ENCODE data around the gene PPP6R3.

PPP6R3 gene

DNA sequence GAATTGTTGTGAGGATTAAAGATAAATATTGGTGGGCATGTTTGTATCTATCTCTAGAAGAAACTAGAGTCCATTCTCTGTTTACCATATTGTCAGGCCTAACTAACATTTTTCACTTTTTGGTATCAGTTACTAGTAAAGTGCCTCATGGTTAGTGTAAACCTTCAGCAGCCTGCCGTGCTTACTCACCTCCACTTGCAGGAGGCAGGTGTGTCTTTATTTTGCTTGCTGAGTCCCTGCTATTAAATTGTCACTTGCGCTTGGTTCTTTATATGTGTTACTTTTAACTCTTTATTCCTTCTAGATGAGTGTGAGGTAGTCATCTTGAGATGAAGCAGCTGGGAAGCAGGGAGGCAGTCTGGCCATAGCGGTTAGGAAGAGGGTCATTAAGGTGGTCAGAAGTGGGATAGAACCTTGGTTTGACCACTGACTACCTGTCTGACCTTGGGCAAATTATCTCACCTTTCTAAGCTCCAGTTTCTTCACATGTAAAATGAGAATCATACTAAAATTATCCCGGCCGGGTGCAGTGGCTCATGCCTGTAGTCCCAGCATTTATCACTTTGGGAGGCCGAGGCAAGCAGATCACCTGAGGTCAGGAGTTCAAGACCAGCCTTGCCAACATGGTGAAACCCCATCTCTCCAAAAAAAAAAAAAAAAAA is 21.2 kb downstream of the PPP6R3 start:
- DNase-seq (ENCODE audit: extremely low read depth in 1 of 2, low read depth in 1 of 2), result no peak

DNA sequence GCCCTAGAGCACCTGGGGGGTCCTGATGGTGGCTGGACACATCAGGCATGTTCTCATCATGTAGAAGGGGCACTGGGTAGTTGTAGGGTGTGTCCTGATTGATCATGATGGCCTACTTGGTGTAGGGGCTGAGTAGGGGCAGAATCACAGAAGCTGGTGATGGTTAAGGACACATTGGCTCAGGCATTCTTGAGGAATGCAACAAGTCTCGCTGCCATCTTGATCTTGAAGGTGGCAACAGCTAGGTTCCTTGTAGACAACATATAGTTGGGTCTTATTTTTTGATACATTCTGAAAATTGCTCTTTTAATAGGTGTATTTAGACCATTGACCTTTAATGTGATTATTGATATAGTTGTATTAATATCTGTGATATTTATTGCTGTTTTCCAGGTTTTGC is 28.1 kb downstream of the PPP6R3 start:
- no peak for DNase-seq (ENCODE audit: extremely low read depth in 1 of 2, low read depth in 1 of 2)

DNA sequence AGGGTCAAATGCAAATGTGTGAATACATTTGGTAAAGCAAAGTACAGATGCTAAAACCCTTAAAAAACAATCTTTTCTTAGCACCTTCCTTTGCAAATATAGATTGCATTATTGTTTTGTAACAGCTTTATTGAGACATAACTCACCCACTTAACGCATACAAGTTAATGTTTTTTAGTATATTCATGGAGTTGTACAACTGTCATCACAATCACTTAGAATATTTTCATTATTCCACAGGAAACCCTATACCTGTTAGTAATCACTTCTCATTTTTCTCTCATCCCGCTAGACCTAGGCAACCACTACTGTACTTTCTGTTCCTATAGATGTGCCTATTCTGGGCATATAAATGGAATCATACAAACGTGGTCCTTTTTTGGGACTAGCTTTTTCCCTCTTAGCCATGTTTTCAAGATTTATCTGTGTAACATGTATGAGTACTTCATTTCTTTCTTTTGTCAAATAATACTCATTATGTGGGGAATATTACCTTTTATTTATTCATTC is 34.7 kb downstream of the PPP6R3 start:
- DNase-seq (ENCODE audit: extremely low read depth in 1 of 2, low read depth in 1 of 2), result no peak

DNA sequence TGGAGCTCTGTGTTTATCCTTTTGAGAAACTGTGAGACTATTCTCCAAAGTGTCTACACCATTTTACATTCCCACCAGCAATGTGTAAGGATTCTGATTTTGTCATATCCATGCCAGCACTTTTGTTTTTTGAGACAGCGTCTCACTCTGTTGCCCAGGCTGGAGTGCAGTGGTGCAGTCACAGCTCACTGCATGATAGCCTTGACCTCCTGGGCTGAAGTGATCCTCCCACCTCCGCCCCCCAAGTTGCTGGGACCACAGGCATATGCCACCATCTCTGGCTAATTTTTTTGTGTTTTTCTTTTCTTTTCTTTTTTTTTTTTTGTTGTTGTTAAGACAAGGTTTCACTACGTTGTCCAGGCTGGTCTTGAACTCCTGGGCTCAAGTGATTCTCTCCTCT is 35.3 kb downstream of the PPP6R3 start:
- DNase-seq (ENCODE audit: extremely low read depth in 1 of 2, low read depth in 1 of 2), result no peak

GRCh38 chr11:68497761-68498160 is 37.2 kb downstream of the PPP6R3 start:
- no peak for DNase-seq (ENCODE audit: extremely low read depth in 1 of 2, low read depth in 1 of 2)

GRCh38 chr11:68498321-68498720 is 37.8 kb downstream of the PPP6R3 start:
- no peak for DNase-seq (ENCODE audit: extremely low read depth in 1 of 2, low read depth in 1 of 2)

DNA sequence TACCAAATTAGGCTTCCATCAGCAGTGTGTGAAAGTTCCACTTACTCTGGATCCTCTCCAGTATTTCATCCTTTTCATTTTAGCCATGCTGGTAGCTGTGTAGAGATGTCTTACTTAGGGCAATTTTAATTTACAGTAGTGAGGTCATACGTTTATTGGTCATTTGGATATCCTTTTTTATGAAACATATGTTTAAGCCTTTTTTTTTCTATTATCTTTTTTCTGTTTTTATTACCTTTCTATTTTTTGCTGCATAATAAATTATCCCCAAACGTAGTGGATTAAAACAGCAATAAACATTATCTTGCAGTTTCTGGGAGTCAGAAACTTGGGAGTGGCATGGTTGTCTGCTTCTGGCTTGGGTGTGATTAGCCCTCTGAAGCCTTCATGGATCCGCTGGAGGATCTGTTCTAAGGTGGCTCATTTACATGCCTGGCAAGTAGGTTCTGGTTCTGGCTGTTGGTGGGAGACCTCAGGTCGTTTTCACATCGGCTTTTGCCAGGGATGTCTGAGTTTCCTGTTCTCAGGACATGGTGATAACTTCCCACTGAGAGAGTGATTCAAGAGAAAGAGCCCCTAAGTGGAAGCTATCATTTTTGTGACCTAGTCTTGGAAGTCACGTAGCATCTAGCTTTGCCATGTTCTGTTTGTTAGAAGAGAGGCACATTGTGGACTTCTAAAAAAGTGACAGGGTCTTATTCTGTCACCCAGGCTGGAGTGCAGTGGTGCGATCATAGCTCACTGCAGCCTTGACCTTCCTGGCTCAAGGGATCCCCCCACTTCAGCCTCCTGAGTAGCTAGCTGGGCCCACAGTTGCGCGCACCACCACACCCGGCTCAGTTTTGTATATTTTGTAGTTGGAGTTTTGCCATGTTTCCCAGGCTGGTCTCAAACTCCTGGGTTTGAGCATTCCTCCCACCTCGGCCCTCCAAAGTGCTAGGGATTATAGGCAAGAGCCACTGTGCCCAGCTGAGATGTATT is 38.6 kb downstream of the PPP6R3 start:
- no peak for DNase-seq (ENCODE audit: extremely low read depth in 1 of 2, low read depth in 1 of 2)

GRCh38 chr11:68500206-68500605 is 39.7 kb downstream of the PPP6R3 start:
- no peak for DNase-seq (ENCODE audit: extremely low read depth in 1 of 2, low read depth in 1 of 2)

- no peak for DNase-seq (ENCODE audit: extremely low read depth in 1 of 2, low read depth in 1 of 2)
Measured at GRCh38 chr11:68501813-68502212, 41.3 kb downstream of the PPP6R3 start.

DNA sequence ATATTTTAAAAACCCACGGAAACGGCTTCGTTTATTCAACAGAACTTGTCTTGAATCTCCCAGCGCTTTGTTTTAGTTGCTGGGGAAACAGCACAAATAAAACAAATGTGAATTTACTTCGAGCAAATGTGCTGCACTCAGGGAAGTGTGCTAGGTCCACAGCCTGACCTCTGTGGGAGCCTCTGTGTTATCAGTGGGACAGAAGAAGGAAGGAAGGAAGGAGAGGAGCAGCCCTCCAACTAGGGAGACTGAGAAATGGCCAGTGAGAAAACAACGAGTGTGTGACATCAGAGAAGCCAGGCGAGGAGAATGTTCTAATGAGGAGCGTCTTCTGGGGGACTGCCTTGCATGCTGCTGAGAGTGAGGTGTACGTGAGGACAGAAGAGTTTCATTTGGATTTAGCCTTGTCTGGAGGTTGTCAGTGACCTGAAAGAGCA is 42.7 kb downstream of the PPP6R3 start:
- no peak for DNase-seq (ENCODE audit: extremely low read depth in 1 of 2, low read depth in 1 of 2)

DNA sequence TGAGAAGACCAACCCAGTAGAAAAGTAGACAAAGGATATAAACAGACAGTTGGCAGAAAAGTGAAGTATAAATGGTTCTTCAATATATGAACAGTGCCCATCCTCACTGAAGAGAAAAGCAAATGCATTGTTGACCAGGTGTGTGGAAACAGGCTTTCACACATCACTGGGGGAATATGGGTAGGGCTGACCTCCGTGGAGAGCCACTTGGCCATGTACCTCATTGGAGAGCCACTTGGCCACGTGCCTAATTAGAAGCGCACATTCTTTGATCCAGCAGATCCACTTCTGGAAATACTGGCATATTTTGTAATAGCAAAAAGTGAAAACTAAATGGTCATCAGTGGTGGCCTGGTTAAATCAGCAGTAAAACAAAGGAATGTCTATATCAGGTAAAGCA is 43.2 kb downstream of the PPP6R3 start:
- no peak for DNase-seq (ENCODE audit: extremely low read depth in 1 of 2, low read depth in 1 of 2)

DNA sequence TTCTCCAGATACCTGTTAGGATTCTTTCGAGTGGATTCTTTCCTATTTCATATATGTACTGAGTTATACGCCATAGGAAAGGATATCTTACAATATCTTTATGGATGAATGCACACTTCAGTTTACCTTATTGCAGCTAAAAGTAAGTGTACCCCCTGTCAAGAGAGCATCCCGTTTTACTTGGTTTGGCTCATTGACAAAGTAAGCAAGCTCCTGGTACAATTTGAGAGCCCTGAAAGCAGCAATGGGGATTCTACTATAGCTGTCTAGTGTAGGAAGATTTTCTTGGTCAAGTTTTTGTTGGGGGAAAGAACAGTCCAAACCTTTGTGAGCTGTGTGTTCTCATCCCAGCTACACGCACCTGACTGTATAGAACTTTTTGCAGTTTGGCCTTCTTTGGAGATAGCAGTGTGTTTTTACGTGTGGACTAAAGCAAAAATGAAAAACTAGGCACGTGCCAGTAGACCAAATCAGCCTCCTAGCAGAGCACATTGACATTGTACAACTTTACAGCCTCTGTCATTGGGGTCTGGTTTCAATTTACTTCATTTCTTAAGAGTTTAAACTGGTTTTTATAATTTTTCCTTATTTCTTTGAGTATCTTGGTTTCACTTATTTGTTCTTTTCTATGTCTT is 44.0 kb downstream of the PPP6R3 start:
- no peak for DNase-seq (ENCODE audit: extremely low read depth in 1 of 2, low read depth in 1 of 2)

- DNase-seq (ENCODE audit: extremely low read depth in 1 of 2, low read depth in 1 of 2), result no peak
Measured at GRCh38 chr11:68505596-68505995, 45.0 kb downstream of the PPP6R3 start.

- DNase-seq (ENCODE audit: extremely low read depth in 1 of 2, low read depth in 1 of 2), result no peak
Measured at GRCh38 chr11:68506908-68507307, 46.4 kb downstream of the PPP6R3 start.

GRCh38 chr11:68508425-68508824 is 47.9 kb downstream of the PPP6R3 start:
- DNase-seq (ENCODE audit: extremely low read depth in 1 of 2, low read depth in 1 of 2), result no peak

DNA sequence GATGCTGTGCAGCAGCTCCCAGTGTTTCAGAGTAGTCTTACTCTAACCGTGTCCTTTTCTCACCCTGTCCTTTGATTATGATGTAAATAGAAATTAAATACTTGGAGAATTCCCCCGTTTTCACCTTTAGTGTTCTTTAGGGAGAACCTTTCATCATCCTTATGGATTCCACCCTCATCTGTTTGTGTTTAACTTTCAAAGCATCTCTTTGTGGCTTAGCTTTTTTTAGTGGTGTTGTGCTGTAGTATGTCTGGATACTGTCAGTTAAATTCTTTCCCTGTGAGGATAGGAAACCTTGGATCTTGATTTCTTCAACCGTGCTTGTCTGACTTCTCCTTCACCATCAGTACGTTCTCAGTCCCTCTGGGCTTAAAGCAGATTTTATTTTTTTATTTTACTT is 48.5 kb downstream of the PPP6R3 start:
- DNase-seq (ENCODE audit: extremely low read depth in 1 of 2, low read depth in 1 of 2), result no peak

- no peak for DNase-seq (ENCODE audit: extremely low read depth in 1 of 2, low read depth in 1 of 2)
Measured at GRCh38 chr11:68513930-68514487, 53.5 kb downstream of the PPP6R3 start.

- DNase-seq (ENCODE audit: extremely low read depth in 1 of 2, low read depth in 1 of 2), result no peak
Measured at GRCh38 chr11:68517121-68517741, 56.7 kb downstream of the PPP6R3 start.

GRCh38 chr11:68518191-68518590 is 57.6 kb downstream of the PPP6R3 start:
- DNase-seq (ENCODE audit: extremely low read depth in 1 of 2, low read depth in 1 of 2), result no peak

- no peak for DNase-seq (ENCODE audit: extremely low read depth in 1 of 2, low read depth in 1 of 2)
Measured at GRCh38 chr11:68521969-68522652, 61.6 kb downstream of the PPP6R3 start.

Measured in activated CD8-positive, alpha-beta memory T cell treated with anti-CD3 and anti-CD28 coated beads for 1 hour (primary cell).